Fibroblast of the aortic adventitia (primary cell): ENCODE results near the gene MOGAT2. TPM values are rescaled to one million over a fixed set of nuclear protein-coding genes. Genes with fewer than 3 reads are reported as not detected.
A peak's percentile ranks its signal among the peaks of the same experiment; 100 is the strongest.

ENCODE experiments used
- DNase-seq: peaks from one replicate; pipeline ENCODE4 v3.0.0-alpha.2; 2010; ENCODE audit warnings: low read depth
- H3K4me3 ChIP-seq: 2 replicates; pipeline ENCODE4 v1.5.1; 2011; ENCODE audit warnings: low read depth, mild to moderate bottlenecking, control low read depth, low read length, moderate library complexity
- CTCF ChIP-seq: IDR thresholded peaks from 2 replicates; pipeline ENCODE4 v1.5.1; 2011; ENCODE audit warnings: mild to moderate bottlenecking, low read length, control low read depth, inconsistent platforms; ENCODE audit not compliant: insufficient read depth
- total RNA-seq: library from RNA; depleted of rRNA; stranded (reverse); fragments of >200 nt; gene quantifications from 2 replicates; pipeline ENCODE4 v1.2.3, GENCODE V29; 2012; ENCODE audit warnings: low replicate concordance

The MOGAT2 gene
- total RNA-seq, 1 donor: not detected

GRCh38 chr11:75766443-75767227 is 49.0 kb downstream of the MOGAT2 start:
- no peak overlapping the region for H3K4me3 ChIP-seq
- TF ChIP-seq CTCF: no peak
- no peak for DNase-seq

GRCh38 chr11:75767228-75767572 is 49.6 kb downstream of the MOGAT2 start:
- DNase-seq: no peak
- no peak for TF ChIP-seq CTCF
- no peak overlapping the region for H3K4me3 ChIP-seq

GRCh38 chr11:75767793-75768111 is 50.1 kb downstream of the MOGAT2 start:
- no peak overlapping the region for H3K4me3 ChIP-seq
- no peak for DNase-seq
- no peak for TF ChIP-seq CTCF

- peak within 1 kb of the TSS; percentile 65 for H3K4me3 ChIP-seq
- no peak for TF ChIP-seq CTCF
- peak; percentile 62 for DNase-seq
Observed at GRCh38 chr11:75768112-75768908, 50.7 kb downstream of the MOGAT2 start, which contains the start of gene DGAT2. Gene DGAT2, plus strand, starts transcription at chr11:75768778. Its CDS starts 214 bp downstream, at chr11:75768992.

GRCh38 chr11:75768909-75769771 is 51.5 kb downstream of the MOGAT2 start:
- no peak for DNase-seq
- H3K4me3 ChIP-seq: peak overlapping the region; percentile 65
- TF ChIP-seq CTCF: no peak

GRCh38 chr11:75770102-75770501 is 52.5 kb downstream of the MOGAT2 start:
- TF ChIP-seq CTCF: no peak
- no peak for DNase-seq
- no peak overlapping the region for H3K4me3 ChIP-seq
